BE2C (cell line): ENCODE measurements around the gene HCN2.

Experiments used
- DNase-seq: peaks from one replicate; pipeline ENCODE4 v3.0.0-alpha.2; 2020
- H3K27me3 ChIP-seq: fragments of 250-450 bp; sonication (Bioruptor Pico); 2 replicates; pipeline ENCODE4 v1.5.1; 2020; ENCODE audit warnings: mild to moderate bottlenecking
- H3K36me3 ChIP-seq: fragments of 250-450 bp; sonication (Bioruptor Pico); 2 replicates; pipeline ENCODE4 v1.5.1; 2020; ENCODE audit warnings: mild to moderate bottlenecking
- H3K4me1 ChIP-seq: fragments of 250-450 bp; sonication (Bioruptor Pico); 2 replicates; pipeline ENCODE4 v1.5.1; 2020
- H3K4me3 ChIP-seq: 2 replicates; pipeline ENCODE4 v1.5.1; 2011; ENCODE audit warnings: low read depth, low read length
- H3K9me3 ChIP-seq: fragments of 250-450 bp; sonication (Bioruptor Pico); 2 replicates; pipeline ENCODE4 v1.5.1; 2020
- TF ChIP-seq, protein P1 (sequence below): IDR thresholded peaks from 2 replicates; pipeline ENCODE4 v1.5.1; 2012; ENCODE audit warnings: mild to moderate bottlenecking, low read depth, low read length

HCN2 gene

DNA sequence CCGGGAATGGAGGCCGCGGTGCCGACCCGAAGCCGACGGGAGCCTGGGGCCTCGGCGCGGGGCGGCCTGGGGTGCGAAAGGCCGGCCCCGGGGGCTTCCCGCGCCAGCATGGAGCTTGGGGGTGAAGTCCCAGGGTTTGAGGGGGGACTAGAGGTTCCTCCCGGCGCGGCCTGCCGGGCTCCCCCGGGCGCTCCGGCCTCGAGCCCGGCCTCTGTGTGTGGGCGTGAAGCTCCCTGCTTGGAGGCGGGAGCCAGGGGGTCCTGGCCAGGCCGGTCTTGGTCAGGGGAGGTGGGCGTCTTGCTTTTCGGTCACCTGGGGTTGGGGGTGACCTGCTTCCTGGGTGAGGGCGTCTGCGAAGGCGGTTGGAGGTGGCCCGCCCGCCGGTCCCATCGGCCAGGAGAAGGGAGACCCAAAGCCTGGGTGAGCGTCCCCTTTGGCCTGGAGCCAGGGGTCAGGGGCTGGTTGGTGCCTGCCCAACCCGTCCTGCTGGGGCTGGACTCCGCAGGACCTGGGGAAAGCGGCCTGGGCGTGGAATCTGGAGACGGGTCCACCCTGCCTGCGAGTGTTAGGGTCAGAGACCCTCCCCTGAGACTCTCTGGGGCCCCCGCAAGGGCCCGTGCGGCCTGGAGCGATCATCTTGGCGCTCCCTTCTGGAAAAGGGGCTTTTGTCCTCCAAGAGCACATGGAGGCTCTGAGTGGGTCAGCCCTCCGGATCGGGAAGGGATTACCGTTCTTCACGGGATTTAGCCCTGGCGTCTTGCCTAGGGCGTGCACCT lies 16.8 kb upstream of the HCN2 start:
- H3K27me3 ChIP-seq = no peaks in the 10 kb centered on the region
- DNase-seq = no peak
- TF ChIP-seq, protein P1, sequence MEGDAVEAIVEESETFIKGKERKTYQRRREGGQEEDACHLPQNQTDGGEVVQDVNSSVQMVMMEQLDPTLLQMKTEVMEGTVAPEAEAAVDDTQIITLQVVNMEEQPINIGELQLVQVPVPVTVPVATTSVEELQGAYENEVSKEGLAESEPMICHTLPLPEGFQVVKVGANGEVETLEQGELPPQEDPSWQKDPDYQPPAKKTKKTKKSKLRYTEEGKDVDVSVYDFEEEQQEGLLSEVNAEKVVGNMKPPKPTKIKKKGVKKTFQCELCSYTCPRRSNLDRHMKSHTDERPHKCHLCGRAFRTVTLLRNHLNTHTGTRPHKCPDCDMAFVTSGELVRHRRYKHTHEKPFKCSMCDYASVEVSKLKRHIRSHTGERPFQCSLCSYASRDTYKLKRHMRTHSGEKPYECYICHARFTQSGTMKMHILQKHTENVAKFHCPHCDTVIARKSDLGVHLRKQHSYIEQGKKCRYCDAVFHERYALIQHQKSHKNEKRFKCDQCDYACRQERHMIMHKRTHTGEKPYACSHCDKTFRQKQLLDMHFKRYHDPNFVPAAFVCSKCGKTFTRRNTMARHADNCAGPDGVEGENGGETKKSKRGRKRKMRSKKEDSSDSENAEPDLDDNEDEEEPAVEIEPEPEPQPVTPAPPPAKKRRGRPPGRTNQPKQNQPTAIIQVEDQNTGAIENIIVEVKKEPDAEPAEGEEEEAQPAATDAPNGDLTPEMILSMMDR = no peak
- no peaks in the 10 kb centered on the region for H3K9me3 ChIP-seq
- peaks cover 15% of the 10 kb centered on the region for H3K4me1 ChIP-seq
- peaks cover 13% of the 10 kb centered on the region for H3K36me3 ChIP-seq
- H3K4me3 ChIP-seq = peak overlapping the region; percentile 99

DNA sequence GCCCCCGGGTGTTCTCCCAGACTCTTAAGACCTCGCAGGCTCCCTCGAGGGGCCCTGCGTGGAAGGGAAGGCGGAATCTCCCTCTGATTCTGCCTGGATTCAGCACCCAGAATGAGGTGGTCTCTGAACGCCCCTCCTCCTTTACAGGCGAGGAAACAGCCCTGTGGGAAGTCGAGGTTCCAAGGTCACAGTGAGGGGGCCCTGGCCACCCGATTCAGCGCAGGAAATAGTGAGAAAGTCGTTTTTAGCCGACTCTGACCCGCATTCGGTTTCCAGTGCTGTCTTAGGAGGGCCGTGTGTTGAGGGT lies 16.2 kb upstream of the HCN2 start:
- peaks cover 18% of the 10 kb centered on the region for H3K36me3 ChIP-seq
- TF ChIP-seq, protein P1 = no peak
- peaks cover 15% of the 10 kb centered on the region for H3K4me1 ChIP-seq
- peak overlapping the region; percentile 99 for H3K4me3 ChIP-seq
- no peaks in the 10 kb centered on the region for H3K9me3 ChIP-seq
- DNase-seq = no peak
- no peaks in the 10 kb centered on the region for H3K27me3 ChIP-seq

DNA sequence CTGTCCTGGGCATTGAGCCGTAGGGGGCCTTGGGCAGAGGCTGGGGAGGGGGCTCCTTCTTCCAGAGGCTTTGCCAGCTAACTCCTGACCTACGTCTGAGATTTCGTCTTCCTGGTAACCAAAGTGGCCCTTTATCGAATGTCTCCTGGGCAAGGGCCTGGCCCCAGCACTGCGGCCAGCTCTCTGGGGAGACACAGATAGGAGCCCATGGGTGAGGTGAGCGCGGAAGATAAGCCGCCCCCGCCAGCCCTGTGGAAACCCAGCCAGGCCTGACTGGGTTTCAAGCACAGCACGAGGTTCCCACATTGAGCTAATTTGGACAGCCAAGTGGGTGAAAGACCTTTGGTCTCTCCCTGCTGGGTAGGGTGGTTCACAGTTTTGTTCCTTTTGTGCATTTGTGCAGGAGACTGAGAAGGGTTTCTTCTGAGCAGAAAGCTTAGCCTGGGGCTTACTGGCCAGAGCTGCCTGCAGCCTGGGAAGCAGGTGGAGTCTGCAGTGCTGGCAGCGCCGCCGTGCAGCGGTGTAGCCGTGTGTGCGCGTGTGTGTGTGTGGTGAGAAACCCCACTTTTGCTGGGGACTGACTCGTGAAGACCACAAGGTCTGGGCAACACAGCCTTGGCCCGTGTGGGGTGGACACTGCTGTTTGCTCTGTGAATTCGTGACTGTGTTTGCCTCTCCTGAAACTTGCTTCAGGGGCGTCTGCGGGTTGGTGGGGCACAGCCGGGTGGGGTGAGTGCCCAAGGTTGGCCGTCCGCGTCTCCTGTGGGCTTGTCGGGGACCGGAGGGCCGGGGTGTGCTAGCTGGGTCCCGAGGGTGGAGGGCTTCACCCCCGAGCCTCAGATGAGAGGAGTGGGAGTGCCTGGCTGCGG lies 14.8 kb upstream of the HCN2 start:
- Histone ChIP-seq H3K9me3 (no peaks in the 10 kb centered on the region), H3K36me3 (peaks cover 29% of the 10 kb centered on the region), H3K4me3 (peak overlapping the region; percentile 99), H3K4me1 (peaks cover 15% of the 10 kb centered on the region), H3K27me3 (no peaks in the 10 kb centered on the region)
- TF ChIP-seq, protein P1 = no peak
- DNase-seq = peak; percentile 75

DNA sequence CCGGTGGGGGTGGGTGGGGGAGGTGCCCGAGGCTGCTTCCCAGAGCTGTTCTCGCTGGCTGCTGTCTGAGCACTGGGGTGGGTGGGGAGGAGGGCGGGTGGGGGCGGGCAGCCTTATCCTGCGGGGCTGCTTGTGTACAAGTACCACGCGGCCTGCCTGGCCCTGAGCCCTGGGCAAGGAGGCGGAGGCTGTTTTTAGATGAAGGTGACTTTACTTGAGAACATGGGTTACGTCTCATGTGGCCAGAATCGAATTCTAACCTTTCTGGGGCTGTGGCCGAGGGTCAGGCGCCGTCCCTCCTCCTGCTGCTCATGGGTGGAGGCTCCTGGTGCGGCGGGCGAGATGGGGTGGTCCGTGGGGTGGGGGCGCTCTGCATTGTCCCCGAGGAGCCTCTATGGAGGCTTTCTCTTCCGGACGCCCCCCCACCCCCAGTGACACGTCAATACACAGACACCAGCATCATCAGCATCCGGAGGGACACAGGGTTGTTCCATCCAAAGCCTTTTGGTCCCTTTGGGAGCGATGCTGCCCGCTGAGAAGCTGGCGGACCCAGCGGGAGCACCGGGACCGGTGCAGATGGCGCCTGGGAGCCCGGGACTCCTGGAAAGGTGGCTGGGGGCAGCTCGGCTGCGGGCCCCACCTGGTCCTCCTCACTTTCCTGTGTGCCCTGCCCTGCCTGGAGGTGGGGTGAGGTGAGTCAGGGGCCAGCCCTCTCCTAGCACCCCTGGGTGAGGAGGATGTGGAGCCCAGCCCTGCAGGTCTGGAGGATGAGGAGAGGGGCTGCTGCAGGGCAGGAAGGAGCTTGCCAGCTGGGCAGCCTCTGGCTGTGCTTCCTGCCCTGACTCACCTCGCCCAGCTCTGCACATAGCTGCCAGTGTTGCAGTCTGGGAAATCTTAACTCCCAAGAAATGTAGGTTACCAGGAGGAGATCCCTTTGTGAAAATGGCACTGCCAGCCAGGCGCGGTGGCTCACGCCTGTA lies 13.9 kb upstream of the HCN2 start:
- TF ChIP-seq, protein P1 = no peak
- Histone ChIP-seq H3K4me3 (peak overlapping the region; percentile 99), H3K9me3 (no peaks in the 10 kb centered on the region), H3K4me1 (peaks cover 15% of the 10 kb centered on the region), H3K36me3 (peaks cover 35% of the 10 kb centered on the region), H3K27me3 (no peaks in the 10 kb centered on the region)
- DNase-seq = peak; percentile 61

DNA sequence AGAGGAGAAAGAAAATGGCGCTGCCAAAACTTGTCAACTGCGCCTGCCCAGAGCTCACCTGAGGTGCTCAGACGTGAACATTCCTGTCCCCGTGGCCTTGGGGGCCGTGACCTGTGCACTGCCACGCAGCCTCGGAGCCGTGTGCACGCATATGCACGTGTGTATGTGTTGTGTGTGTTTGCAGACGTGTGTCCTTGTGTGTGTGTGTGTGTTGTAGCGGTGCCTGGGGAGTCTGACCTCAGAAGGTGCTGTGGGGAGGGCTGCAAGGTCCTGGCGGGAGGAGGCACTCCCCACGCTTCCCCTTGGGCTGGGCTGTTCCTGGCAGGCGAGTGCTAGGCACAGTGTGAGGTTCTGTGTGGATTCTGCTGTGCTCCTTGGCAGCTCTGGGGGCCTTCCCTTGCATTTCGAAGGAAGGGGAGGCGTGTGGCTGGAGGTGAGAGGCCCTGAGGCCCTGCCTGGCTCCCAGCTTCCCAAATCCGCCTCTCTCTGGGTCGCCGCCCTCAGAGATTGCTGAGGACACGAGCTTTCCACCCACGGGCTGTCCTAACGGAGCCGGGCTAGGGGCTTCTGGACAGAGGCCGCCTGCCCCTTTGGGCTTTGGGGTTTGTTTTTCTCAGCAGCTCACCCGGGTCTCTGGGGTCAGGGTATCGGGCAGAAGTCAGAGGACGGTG lies 12.8 kb upstream of the HCN2 start:
- no peak overlapping the region for H3K4me3 ChIP-seq
- TF ChIP-seq, protein P1 = no peak
- DNase-seq = no peak
- H3K27me3 ChIP-seq = no peaks in the 10 kb centered on the region
- H3K36me3 ChIP-seq = peaks cover 43% of the 10 kb centered on the region
- no peaks in the 10 kb centered on the region for H3K9me3 ChIP-seq
- peaks cover 7% of the 10 kb centered on the region for H3K4me1 ChIP-seq
